HG03378 (cell line): ENCODE measurements around the gene CRYGN.

Experiments used
- ATAC-seq: cut with Tn5 transposase; IDR thresholded peaks from one replicate; pipeline ENCODE4 v1.9.1; 2021; ENCODE audit warnings: mild to moderate bottlenecking, moderate library complexity; ENCODE audit not compliant: unreplicated experiment

CRYGN gene

DNA sequence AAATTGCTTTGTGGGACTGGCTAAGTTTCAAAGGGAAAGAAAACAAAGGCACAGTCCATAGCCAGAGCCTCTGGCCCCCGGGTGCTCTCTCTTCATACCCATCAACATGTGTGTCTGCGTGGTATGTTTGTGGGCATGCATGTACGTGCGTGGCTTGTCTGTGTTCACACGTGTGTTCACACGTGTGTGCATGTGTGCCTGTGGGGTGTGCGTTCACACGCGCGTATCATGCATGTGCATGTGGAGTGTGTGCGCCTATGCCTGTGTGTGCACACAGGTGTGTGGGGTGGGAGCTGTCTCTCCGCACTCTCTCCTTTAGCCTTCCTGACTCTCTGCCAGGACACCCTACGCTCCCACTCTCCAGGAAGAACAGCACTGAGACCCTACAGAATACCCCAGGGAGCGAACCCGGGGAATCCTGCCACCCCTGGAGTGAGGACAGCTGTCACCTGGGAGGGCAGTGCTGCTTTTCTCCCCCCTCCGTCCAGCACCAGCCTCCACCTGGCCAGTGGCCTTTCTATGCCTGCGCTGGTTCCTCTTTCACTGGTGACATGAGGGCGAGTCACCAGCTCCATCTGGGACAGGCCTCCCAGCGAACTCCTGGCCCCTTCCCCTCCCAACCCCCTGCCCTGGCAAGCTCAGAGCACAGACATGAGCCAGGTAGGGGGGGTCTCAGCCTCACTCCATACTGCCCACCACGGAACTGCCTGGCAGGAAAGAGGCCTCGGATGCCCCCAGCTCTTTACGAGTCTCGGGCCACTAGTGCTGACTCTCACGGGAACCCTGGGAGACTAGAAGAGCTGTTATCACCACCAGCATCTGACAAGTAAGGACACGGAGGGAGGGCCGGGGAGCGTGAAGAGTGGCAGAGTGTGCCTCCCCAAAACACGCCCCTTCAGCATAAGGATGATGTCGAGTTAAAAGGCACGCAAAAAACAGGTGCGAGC lies 46.6 kb downstream of the CRYGN start:
- ATAC-seq = no peak

DNA sequence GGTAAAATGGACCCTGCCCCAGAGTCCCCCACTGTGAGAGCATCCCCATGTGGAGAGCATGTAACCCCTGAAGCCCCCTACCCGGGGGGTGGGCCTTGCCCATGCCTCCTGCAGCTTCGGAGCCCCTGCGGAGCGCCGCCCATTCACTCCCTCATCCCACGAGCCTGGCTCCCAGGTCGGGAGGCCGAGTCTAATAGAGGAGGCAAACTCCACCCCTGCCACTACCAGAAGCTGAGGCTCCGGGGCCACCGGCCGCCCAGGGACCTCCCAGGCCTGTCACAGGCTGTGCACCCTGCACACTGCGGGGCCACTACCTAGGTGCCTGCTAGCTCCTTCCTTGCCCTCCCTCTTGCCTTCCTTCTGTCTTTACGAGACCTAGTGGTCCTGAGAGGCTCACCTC lies 47.5 kb downstream of the CRYGN start:
- ATAC-seq = no peak

DNA sequence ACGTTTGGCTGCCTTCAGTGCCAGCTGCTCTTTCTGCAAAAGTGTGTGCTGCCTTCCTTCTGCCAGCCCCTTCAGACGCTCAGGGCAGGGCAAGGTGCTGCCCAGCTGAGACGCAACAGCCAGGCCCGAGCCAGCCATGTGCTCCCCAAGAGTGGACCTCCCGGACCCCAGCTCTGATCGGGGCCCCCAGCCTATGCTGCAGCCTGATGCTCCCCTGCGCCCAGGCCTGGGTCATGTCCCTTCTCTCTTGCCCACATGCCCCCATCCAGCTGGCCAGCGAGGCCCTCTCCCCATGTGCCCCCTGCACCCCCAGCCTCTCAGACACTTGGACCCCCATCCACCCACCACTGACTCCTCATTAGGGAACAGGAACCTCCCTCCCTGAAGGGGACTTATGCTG lies 47.9 kb downstream of the CRYGN start:
- ATAC-seq = no peak

DNA sequence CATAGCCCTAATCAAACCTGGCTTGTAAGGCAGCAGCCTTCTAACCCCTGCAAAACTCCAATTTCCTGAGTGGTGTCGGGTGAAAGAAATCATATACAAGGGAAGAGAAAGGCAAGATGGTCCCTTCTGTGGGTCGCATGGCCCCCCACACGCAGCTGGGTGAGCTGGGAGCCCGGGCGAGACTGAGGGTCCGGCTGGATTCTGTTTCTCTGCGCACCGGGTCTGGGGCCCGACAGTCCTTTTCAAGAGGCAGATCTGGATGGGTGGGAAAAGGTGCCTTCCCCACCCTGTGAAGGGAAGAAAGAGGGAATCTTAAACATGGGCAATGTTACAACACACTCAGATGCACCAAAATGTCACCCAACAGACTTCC lies 48.6 kb downstream of the CRYGN start:
- ATAC-seq = no peak

DNA sequence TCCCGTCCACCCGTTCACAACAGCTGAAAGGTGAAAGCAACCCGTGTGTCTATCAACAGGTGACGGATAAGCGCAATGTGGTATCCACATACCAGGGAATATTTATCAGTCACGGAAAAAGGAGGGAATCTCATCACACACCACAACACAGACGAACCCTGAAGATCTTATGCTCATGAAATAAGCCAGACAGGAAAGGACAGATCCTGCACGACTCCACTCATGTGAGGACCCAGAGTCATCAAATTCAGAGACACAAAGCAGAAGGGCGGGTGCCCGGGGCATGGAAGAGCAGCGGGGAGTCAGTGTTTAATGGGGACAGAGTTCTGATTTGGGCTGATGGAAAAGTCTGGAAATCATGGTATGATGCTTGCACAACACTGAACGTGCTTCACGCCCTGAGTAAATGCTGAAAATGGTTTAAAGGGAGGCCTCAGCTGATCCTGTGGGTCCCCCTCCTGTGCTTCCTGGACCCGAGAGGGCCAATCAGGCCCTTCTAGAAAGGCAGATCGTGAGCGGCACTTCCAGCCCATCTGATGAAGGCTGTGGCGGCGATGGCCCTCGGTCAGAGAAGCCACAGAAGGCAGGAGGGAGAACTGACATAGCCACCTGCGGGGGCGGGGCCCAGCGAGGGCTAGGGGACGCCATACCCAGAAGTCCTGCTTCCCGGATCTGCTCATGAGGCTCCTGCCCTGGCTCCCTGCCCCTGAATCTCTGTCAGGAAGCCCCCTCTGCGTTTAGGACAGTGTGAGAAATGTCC lies 49.2 kb downstream of the CRYGN start:
- no peak for ATAC-seq

DNA sequence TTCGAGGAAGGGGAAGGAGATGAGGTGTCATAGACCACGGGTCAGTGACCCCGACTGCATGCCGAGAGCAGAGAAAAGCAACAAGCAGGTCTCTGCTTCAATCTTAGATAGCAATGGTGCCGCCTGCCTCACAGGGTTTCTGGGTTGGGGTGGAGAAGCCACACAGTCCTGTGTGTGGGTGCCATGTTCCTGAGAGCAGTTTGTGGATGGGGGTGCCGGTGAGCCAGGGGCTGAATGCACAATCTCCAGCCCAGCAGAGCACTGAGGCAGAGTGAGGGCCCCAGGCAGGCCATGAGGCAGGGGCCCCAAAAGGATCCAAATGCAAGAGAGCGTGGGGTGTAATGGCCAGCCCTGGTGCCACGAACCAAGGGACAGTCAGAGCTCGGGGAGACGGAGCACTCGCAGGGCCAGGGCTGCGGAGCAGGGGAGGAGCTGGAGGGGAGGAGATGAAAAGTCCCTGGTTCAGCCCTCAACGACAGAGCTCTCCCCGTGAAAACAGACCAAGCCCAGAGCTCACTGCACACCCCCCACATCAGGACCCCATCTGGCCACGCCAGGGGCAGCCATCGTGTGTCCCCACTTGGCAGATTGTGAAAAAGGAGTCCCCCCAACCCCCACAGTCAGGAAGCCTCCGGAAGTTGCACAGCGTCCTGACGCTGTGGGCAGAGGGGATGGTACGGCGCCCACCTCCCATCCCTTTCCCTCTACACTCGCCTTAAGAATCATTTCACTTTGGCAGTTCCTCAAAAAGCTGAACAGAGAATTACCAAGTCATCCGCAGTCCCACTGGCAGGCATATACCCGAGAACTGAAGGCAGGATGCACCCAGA lies 50.0 kb downstream of the CRYGN start:
- ATAC-seq = no peak

DNA sequence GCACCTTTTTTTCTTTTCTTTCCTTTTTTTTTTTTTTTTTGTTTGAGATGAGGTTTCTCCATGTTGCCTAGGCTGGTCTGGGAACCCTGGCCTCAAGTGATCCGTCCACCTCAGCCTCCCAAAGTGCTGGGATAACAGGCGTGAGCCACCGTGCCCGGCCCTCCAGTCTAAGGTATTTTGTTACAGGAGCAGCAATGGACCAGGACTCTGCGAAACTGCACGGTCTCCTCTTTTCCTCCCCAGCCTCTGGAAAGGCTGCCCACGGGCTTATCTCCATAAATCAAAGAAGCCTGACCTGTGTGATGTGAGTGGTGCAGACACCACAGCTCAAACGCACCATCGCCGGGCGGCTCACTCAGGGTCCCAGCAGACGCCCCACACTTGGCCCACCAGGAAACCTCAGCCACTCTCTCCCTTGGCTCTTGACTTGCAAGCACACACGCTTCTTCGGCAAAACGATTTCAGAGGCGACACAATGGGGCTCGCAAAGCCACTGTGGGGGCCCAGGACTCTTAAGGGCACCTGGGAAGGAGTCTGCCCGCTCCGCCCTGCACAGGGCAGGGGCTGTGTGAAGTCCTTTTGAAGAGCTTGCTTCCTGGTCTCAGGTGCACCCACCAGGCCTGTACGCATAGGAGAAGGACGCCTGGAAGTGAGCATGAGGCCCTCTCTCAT lies 50.7 kb downstream of the CRYGN start:
- no peak for ATAC-seq

DNA sequence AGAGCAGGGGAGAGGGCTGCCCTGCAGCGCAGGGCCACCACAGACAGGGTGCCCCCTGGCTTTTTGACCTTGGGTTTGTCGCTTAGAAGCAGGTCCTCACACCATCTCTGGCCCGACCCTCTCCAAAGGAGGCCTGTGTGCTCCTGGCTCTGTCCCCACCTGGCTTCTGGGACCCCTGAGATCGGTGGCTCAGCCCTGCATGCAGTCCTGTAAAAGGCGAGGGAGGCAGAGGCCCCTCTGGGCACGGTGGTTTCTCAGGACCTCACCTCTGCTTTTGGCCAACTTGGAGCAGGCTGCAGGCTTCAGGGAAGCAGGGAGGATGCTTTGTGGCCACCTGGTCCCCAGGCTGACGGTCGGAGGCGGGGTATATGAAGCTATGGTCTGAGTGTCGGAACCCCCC lies 51.5 kb downstream of the CRYGN start:
- no peak for ATAC-seq

DNA sequence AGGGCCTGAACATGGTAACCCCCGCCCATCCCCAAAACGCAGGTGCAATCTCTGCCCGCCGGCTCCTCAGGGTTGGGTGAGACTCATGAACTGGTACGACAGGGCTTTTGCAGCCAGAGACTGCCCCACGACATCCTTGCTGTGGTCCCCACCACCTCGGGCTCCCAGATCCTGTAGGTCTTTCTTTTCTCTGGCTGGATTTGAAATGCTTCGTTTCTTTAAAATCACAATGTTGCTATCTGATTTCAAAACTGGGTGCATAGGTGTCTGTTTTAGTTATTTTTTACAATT lies 52.0 kb downstream of the CRYGN start:
- no peak for ATAC-seq

DNA sequence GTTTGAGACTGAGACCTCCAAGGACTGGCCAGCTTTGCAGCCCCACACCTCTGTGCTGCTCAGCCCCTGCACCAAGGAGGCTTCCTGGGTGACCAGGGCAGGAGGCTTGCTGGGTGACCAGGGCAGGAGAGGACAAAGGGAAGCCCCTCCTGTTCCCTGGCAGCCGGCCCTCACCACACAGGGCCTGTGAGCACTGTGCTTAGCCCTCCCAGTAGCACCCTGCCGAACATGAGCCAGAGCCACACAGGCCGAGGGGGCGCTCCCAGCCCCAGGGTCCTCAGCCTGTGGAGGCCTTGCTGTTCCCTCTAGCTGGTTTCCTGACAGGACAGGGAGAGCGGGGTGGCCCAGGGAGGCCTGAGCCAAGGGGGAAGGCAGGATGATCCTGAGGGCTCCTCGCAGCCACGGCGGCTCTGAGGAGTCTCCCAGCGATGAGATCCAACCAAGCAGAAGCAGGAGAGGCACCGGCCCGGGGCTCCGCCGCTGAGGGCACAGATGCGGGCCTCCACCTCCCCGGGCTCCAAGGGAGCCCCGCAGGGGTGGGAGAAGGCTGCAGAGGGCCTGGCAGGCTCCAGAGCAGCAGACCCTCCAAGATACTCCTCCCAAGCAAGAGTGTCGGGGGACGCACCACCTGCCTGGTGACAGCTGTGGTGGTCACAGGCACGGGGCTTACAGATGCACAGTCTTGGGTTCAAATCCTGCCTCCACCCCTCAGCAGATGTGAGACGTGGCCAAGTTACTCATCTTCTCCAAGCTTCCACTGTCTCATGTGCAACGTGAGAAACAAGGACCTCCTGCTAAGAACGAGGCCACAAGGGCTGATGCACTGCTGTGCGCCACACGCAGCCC lies 52.6 kb downstream of the CRYGN start:
- ATAC-seq = no peak

DNA sequence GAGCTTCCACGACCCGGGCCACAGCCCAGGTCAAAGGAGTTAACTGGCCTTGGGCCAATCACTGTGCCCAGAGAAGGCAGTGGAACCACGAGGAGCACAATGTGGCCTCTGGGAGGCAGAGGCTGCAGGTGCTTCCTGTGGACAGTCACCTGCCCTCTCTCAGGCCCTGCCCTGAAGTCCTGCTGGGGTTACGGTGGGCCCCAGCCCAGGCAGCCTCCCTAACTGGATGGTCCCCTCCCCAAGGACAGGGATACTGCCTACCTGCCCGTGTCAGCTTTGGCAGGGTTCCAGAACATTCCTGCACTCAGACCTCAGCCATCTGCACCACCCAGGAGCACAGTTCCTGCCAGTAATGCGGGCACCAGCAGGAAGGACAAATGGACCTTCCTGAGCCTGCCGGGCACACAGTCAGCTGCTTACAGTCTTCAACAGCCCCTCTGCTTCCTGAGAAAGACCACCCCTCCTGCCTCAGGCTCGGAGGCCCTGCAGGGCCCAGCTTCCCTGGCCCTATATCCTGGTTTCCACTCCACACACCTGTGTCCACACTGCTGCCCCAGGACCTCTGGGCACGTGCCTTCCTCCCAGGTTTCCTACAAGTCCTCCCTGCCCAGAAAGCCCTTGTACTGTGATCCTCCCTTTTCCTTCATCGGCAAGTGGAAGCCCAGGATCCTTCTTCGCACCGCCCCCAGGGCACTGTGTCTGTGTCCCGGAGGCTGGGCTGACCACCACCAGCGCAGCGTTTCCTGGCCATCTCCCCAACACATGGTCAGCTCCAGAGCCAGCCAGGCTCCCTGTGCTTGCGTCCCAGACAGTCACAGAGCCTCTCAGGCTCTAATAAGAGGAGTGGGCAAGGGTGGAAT lies 53.4 kb downstream of the CRYGN start:
- no peak for ATAC-seq

DNA sequence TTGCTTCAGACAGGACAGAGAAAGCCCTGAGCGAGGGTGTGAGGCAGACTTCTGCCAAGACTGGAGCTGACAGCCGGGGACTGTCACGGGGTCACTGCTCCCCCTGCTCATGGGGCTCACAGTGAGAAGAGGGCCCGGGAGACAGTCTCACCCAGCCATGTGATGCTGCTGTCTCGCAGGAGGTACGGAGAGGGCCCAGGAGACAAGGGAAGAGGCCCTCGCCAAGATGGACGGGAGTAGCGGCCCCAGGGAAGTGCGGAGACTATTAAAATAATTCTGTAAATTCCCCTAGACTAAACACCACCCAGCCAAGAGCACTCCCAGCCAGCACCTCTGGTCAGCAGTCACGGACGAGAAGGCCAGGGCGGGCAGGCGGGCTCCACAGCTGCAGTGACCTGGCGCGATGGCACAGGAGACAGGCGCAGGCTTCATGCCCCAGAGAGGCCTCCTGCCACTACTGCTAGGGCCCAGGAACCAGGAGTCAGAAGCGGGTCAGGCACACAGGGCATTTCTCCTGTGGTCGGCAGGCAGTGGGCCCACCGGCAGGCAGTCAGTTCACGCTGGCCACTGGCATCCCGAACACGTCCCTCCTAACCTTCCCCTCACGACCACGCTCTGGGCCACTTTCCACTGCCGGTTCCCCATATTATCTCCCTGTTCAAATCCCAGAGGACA lies 54.2 kb downstream of the CRYGN start:
- ATAC-seq = no peak

DNA sequence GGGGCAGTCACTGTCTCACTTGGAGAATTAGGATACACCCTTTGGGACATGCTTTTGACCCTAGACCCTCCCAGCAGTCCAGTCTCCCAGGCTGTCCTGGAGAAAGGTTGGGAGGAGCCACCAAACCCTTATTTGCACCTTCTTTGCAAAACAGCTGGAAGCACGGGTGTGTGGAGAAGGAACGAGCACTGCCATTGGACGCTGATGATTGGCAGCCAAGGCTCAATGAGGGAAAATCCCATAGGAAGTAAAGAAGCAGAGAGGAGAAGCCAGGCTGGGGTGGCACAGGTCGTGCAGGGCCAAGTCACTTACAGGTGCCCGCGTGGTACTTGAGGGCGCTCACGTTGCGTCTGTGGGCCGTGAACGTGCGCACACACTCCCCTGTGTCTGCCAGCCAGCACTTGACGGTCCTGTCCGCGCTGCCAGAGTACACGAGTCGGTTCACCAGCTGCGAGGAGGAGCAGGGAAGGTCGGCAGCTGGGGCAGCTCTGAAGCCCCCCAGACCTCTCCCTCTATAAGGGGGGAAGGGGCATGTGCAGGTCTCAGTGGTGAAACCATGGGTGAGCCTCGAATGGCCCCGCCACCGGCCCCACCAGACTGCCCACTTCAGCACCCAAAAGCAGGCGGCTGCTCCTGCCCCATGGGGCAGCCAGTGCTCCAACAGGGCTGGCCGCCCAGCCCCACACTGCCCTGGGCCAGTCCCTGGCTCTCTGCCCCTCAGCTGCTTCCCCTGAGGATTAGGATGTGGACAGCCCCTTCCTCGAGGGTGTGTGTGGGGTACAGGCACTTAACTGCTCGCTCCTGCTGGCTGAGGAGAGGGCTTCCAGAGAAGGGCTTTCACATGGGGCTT lies 54.9 kb downstream of the CRYGN start:
- no peak for ATAC-seq

DNA sequence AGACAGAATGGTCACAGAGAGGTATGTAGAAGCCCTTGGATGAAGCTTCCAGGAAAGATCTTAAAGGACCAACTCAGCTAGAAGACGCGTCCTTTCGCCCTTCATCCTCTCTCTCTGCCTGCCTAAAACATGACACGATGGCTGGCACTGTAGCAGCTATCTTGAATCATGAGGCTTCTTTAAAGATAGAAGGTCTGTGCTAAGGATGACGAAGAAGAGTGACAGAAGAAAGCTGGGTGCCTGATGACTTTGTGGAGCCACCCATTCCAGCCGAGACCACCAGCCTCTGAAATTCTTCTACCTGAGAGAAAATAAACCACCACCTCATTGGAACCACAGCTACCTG lies 55.6 kb downstream of the CRYGN start:
- ATAC-seq = no peak

DNA sequence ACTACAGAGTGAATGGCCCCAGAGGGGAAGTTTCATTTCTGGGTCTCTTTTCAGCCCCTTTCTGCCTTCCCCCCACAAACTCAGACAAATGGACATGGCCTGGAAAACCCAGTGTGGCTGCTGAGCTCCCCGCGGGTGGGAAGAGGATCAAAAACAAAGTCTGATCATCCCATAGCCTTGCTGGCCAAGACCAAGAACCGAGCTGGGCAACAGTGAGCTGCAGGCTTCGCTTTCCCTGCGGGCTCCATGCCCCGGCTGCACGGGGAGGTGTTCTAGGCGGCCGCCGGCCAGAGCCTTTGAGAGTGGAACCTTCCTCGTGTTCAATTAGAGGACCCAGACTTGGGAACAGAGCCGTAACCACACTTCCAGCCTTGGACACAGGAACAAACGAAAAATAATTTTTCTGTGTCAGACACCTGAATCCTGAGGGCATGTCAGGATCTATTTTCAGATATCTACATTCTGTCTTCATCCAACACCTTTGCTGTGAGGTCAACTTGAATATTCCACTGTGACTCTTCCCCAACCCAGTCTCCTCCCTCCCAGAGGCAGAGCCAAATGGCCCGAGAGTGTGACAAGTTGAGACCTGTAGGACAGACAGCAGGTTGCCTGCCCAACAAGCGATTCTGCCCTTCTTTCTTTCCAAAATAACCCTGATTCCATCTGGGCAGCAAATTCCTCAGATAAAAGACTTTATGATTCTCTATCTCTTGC lies 56.1 kb downstream of the CRYGN start:
- no peak for ATAC-seq

DNA sequence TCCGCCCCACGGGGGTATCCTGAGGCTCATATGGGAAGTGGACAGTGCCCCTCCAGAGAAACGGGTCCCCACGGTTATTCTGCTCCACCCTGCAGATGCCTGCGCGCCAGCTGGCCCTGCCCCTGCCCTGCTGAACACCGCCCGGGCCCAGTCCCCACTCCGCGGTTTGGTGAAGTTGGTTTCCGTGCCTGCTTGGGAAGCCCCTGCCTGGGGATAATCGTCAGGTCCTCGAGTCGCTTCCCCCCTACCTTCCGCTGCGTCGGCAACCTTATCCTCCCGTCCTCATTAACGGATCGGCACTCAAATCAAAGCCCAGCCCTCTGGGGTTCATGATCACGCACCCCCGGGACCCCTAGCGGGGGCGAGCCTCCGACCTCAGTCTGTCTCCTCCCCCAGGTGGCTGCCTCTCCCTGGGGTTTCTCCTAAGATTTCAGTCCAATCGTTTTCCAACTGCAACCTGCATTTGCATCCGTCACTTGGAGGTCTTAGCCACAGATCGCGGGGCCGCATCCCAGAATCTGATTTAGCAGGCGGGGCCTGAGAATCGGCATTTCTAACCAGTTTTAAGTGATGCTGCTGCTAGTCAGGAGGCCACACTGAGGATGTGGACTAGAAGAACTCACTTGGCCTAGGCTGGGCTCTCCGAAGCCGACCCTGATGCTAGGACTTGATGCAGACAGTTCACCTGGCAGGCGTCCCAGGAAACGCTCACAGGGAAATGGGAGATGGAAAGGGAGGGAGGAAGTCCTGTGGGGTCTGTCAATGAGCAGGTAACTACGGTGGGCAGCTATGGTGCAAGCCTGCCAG lies 57.7 kb downstream of the CRYGN start:
- no peak for ATAC-seq
